GM12875 (cell line): ENCODE data around the gene RELN.
"Not testable (repeated sequence)": the region's sequence is repeated elsewhere in the genome, so short reads cannot be mapped to it uniquely, and the experiment has no call there.

Experiments
- H3K4me3 ChIP-seq: one replicate; pipeline ENCODE4 v1.5.1; 2011; ENCODE audit warnings: low read depth, low read length, control low read depth
- TF ChIP-seq, protein P1 (sequence below): IDR thresholded peaks from 2 replicates; pipeline ENCODE4 v1.5.1; 2011; ENCODE audit warnings: low read depth, mild to moderate bottlenecking, control low read depth, inconsistent platforms, low read length, moderate library complexity, borderline replicate concordance; ENCODE audit not compliant: insufficient read depth

Gene RELN

GRCh38 chr7:103823084-103823483 lies 166.4 kb downstream of the RELN start:
- TF ChIP-seq, protein P1, sequence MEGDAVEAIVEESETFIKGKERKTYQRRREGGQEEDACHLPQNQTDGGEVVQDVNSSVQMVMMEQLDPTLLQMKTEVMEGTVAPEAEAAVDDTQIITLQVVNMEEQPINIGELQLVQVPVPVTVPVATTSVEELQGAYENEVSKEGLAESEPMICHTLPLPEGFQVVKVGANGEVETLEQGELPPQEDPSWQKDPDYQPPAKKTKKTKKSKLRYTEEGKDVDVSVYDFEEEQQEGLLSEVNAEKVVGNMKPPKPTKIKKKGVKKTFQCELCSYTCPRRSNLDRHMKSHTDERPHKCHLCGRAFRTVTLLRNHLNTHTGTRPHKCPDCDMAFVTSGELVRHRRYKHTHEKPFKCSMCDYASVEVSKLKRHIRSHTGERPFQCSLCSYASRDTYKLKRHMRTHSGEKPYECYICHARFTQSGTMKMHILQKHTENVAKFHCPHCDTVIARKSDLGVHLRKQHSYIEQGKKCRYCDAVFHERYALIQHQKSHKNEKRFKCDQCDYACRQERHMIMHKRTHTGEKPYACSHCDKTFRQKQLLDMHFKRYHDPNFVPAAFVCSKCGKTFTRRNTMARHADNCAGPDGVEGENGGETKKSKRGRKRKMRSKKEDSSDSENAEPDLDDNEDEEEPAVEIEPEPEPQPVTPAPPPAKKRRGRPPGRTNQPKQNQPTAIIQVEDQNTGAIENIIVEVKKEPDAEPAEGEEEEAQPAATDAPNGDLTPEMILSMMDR: no peak

DNA sequence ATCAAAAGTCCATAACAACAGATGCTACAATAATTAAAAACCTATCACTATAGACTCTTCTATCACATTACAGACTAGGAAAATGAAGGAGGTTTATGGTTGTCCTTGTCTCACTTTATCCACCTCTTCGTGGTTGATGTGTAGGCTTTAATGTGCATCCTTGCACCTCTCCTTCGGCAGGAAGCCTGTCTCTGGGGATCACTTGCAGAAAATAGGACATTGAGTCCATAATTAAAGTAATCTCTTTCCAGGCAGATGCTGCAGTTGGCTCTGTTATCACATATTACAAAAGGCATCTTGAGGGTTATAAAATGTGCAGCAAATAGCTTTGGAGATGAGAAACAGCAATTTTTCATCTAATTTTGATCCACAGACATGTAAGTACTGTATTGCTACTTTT lies 168.4 kb downstream of the RELN start:
- TF ChIP-seq, protein P1: no peak

More at GRCh38 chr7:103823084-103823483, 166.4 kb downstream of the RELN start:
- no peak overlapping the region for H3K4me3 ChIP-seq

GRCh38 chr7:103815972-103816371 lies 173.5 kb downstream of the RELN start:
- not testable (repeated sequence) for H3K4me3 ChIP-seq

More for the DNA sequence above, 168.4 kb downstream of the RELN start:
- H3K4me3 ChIP-seq: no peak overlapping the region

- TF ChIP-seq, protein P1: no peak
- H3K4me3 ChIP-seq: no peak overlapping the region
These were observed 175.5 kb downstream of the RELN start for GRCh38 chr7:103813970-103814369.

DNA sequence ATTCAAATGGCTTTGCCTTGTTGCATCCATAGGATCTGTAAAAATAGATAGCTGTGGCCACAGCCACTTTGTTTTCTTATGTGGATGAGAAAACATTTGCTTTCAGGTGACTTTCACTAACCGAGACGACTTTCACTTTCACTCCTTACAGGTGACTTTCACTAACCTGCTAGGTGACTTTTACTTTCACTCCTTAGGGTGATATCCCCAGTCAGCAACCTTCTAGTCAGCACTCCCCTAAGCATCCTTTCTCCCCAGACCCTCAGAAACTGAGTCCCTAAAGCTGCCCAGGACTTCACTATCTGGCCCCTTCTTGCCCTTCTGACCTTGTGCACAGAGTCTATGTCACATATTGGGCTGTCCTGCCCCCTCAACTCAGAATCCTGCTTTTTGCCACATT lies 177.5 kb downstream of the RELN start:
- TF ChIP-seq, protein P1: no peak
- H3K4me3 ChIP-seq: no peak overlapping the region

- H3K4me3 ChIP-seq: no peak overlapping the region
- TF ChIP-seq, protein P1: no peak
These were observed 178.2 kb downstream of the RELN start for GRCh38 chr7:103811290-103811689.

- TF ChIP-seq, protein P1: no peak
- H3K4me3 ChIP-seq: no peak overlapping the region
These were observed 179.2 kb downstream of the RELN start for GRCh38 chr7:103810112-103810744.
